ENCODE results near the gene PSMB5.

DNA sequence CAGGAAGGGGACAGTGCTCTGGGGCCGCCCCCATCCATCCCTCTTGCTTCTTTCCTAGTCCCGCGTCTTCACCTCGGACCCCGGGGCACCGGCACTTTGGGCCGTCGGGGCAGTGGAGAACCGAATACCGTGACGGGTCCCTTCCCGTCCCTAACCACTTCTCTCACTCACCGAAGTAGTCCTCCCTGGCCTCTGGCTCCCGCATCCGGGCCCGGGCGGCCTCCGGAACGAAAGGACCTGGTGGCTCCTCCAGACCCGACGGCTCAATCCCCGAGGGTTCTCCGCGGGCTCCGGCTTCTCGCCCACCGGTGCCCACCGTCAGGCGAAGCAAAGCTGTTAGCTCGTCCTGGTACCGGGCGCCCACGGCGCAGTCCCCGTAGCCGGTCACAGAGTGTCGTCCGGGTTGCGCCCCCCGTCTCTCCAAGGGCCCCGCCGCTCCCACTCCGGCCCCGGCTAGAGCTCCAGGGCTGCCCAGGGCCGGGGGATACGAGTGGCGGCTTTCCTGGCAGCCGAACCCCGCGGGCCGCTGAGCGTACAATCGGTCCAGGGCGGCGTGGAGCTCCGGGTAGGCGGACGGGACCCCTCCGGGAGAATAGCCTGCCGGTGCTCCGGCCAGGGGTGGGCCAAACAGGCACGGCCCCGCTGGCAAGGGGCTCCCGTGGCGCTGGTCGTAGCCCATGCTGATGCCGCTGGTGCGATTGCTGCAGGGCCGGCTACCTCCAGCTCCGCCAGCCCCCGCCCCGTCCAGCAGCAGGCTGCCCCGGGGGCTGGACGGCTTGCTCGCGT, 53.4 kb downstream of the PSMB5 start:
- TF ChIP-seq EZH2 (IDR thresholded peaks at IDR 0.05; ENCODE audit: borderline replicate concordance, insufficient read depth, low read length, poor library complexity, severe bottlenecking) = no peak
- no peak for TF ChIP-seq CTCF (IDR thresholded peaks at IDR 0.05; ENCODE audit: poor library complexity, severe bottlenecking)
- TF ChIP-seq POLR2AphosphoS5 (IDR thresholded peaks at IDR 0.05) = no peak
- TF ChIP-seq, protein P1, sequence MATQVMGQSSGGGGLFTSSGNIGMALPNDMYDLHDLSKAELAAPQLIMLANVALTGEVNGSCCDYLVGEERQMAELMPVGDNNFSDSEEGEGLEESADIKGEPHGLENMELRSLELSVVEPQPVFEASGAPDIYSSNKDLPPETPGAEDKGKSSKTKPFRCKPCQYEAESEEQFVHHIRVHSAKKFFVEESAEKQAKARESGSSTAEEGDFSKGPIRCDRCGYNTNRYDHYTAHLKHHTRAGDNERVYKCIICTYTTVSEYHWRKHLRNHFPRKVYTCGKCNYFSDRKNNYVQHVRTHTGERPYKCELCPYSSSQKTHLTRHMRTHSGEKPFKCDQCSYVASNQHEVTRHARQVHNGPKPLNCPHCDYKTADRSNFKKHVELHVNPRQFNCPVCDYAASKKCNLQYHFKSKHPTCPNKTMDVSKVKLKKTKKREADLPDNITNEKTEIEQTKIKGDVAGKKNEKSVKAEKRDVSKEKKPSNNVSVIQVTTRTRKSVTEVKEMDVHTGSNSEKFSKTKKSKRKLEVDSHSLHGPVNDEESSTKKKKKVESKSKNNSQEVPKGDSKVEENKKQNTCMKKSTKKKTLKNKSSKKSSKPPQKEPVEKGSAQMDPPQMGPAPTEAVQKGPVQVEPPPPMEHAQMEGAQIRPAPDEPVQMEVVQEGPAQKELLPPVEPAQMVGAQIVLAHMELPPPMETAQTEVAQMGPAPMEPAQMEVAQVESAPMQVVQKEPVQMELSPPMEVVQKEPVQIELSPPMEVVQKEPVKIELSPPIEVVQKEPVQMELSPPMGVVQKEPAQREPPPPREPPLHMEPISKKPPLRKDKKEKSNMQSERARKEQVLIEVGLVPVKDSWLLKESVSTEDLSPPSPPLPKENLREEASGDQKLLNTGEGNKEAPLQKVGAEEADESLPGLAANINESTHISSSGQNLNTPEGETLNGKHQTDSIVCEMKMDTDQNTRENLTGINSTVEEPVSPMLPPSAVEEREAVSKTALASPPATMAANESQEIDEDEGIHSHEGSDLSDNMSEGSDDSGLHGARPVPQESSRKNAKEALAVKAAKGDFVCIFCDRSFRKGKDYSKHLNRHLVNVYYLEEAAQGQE (IDR thresholded peaks at IDR 0.05; ENCODE audit: borderline replicate concordance) = no peak
- TF ChIP-seq EP300 (conservative IDR thresholded peaks at IDR 0.05; ENCODE audit: poor library complexity, severe bottlenecking) = no peak
